GM21723 (cell line): ENCODE data around the gene TRNAU1AP.
"Not testable (repeated sequence)": the region's sequence is repeated elsewhere in the genome, so short reads cannot be mapped to it uniquely, and the experiment has no call there.

Source experiments
- ATAC-seq: cut with Tn5 transposase; IDR thresholded peaks from one replicate; pipeline ENCODE4 v1.9.1; 2021; ENCODE audit warnings: mild to moderate bottlenecking, moderate library complexity; ENCODE audit not compliant: unreplicated experiment

TRNAU1AP gene

GRCh38 chr1:28552758-28553663, at the start of gene TRNAU1AP:
Gene TRNAU1AP, plus strand, starts transcription at chr1:28553085. Its CDS starts 26 bp downstream, at chr1:28553111.
- ATAC-seq: peak; percentile 85

- no peak for ATAC-seq
Measured at GRCh38 chr1:28503117-28503516, 49.8 kb upstream of the TRNAU1AP start.

GRCh38 chr1:28505406-28506187, 47.3 kb upstream of the TRNAU1AP start, which contains the start of gene RCC1:
Gene RCC1, plus strand, starts transcription at chr1:28506043. Its CDS starts 23,824 bp downstream, at chr1:28529867.
- peak; percentile 78 for ATAC-seq

GRCh38 chr1:28506907-28507246, 46.0 kb upstream of the TRNAU1AP start:
- ATAC-seq: no peak

- no peak for ATAC-seq
Measured at GRCh38 chr1:28507247-28507645, 45.6 kb upstream of the TRNAU1AP start.

DNA sequence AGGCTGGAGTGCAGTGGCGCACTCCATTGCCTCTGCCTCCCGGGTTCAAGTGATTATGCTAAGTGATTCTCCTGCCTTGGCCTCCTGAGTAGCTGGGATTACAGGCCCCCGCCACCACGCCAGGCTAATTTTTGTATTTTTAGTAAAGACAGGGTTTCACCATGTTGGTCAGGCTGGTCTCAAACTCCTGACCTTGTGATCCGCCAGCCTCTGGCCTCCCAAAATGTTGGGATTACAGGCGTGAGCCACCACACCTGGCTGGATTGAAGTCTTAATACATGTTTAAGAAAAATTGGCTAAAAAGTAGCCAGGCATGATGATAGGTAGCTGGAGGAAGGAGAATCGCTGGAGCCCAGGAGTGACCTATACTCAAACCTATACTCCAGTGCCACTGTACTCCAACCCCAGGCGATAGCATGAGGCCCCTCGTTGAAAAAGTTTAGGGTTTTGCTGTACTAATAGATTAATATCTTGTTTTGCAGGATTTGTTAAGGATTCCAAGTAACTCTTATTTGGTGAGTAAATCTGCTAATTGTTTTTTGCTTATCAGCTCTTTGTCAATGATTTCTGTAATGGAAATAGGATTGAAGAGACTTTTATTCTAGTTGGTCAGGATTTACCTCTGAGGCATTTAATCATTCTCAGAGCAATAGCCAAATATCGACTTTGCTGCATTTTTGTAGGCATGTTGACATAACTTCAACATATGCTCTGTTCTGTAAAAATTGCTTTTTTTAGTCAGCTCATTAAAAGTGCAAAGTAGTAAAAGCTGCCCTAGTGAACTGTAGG, 45.0 kb upstream of the TRNAU1AP start:
- no peak for ATAC-seq

DNA sequence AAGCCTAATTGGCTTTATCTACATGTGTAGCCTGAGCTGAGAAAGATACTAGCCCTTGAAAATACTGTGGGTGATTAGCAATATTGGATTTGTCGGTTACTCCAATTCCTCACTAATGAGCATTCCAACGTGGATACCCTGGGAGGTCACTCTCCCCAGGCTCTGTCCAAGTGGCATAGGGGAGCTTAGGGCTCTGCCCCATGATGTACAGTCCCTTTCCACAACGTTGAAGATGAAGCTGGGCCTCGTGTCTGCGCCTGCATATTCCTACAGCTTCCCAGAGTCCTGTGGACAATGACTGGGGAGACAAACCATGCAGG, 44.5 kb upstream of the TRNAU1AP start:
- ATAC-seq: no peak

DNA sequence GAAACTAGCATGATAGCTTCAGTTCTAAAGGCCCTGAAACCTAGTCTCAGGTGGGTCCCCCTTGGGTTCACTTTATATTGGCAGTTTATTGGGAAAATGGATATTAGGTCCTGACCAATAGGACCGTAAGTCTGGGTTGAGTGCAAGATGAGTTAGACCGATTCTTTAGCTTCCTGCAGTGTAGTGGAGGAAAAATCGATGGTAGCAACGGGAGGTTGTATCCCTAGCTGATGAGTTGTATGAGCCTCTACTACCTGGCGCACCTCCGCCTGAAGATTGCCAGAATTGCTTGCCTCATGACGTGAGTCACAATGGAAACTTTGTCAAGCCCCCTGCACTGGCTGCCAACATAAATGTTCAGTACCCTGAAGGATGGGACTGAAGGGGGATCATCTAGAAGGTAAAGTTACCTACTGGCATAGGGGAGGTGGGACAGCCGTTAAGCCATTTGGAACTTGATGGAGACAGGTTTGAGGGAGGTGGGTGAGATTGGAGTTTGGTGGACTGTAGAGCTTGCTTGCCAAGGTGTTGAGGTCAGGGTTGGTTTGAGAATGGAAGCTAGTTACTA, 43.1 kb upstream of the TRNAU1AP start:
- ATAC-seq: no peak

GRCh38 chr1:28510273-28510969, 42.5 kb upstream of the TRNAU1AP start:
- ATAC-seq: no peak

GRCh38 chr1:28510970-28511440, 41.9 kb upstream of the TRNAU1AP start:
- ATAC-seq: no peak

DNA sequence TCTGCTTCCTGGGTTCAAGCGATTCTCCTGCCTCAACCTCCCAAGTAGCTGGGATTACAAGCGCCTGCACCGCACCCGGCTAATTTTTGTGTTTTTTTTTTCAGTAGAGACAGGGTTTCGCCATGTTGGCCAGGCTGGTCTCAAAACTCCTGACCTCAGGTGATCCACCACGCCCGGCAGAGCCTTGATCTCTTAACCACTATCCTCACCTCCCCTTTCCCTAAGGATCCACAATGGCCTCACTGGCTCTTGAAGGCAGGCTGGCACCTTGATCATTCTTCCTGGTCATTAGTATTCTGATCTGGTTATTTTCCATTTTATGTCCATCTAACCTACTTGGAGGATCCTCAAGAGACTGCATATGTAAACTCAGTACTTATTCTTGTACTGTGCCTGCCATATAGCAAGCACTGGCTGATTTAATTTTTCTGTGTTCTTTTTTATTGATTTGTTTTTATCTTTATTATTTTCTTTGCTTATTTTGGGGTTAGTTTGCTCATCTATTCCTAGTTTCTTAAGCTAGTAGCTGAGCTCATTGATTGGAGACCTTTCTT, 40.8 kb upstream of the TRNAU1AP start:
- ATAC-seq: no peak

GRCh38 chr1:28514445-28514933, 38.4 kb upstream of the TRNAU1AP start:
- not testable (repeated sequence) for ATAC-seq

DNA sequence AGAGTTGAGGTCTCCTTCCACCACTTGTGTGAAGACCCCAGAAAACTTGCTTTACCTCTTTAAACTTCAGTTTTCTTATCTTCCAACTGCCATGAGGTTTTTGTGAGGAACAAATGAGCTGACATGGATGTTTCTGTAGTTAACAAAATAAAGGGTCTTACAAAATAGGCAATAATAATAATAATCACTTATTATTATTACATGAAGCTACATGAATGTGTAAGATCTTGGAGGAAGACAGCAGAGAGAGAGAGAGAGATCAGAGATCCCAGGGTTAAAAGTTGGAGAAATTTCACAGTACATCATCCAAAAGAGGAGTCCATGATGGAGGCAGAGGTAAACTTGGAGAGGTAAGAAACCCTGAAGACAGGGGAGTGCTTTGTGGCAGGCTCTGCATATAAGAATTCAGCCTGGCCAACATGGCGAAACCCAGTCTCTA, 36.3 kb upstream of the TRNAU1AP start:
- no peak for ATAC-seq

GRCh38 chr1:28517649-28517999, 35.3 kb upstream of the TRNAU1AP start:
- peak; percentile 14 for ATAC-seq

- ATAC-seq: peak; percentile 70
Measured at GRCh38 chr1:28518000-28518744, 34.7 kb upstream of the TRNAU1AP start.

DNA sequence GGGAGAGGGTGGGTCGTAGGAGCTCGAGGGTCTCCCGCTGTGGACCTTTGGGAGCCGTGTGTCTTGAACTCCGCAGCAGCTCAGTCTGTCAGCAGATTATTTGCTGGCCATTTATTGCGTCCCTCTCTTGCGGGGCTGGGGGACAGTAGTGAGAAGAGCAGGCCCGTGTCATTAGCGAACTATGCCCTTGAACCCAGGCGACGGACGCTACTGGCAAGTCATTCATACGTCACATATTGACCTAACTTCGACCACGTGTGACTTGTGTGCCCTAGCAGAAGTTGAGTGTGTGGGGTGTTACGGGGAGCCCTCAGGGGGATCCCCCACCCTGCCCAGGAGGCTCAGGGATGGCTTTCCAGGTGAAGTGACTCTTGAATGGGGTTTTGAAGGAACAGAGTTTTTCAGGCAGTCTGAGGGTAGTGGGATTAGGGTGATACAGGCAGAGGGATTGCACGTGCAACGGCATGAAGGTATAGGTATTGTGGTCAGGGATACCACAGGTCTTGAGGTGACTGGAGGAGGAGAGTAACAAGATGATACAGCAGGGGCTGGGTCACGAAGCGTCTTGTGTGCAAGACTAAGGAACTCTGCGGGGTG, 34.0 kb upstream of the TRNAU1AP start:
- no peak for ATAC-seq

DNA sequence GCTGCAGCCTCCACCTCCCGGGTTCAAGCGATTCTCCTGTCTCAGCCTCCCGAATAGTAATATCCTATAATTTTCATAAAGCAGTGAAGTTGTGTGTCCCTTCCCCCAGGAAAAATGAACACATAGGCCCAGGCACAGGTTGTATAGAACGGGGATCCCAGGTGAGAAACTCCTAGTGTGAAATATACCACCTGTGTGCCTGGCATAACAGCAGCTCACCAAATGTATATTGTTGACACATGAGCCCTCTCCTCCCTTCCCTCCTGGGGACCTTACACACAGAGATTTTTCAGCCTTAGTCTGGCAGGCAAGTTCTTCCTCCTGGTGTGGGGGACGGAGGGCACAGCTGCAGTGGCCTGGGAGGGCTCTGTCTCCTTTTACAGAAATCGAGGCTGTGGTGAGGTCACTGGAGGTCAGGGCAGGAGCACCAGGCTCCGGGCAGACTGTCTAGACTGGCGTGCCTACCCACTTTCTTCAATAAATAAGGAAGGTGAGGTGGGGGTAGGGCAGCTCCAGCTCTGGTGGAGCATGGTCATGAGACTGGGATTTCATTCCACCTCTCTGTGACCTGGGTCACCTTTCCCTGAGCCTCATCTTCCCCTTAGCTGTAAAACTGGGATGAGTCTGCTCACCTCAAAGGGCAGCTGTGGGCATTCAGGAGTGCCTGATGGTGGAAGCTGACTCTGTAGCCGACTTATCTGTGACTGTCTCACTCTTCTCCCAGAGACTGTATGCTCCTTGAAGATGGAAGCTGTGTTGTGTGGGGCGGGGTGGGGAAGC, 32.7 kb upstream of the TRNAU1AP start:
- no peak for ATAC-seq

DNA sequence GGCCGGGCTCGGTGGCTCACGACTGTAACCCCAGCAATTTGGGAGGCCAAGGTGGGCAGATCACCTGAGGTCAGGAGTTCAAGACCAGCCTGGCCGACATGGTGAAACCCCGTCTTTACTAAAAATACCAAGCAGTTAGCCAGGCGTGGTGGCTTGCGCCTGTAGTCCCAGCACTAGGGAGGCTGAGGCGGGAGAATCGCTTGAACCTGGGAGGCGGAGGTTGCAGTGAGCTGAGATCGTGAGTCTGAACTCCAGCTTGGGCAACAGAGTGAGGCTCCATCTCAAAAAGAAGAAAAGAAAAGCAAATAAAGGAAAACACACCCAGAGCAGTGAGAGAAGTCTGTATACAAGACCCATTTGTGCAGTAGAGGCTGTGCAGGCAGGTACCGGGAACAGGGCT, 32.1 kb upstream of the TRNAU1AP start:
- not testable (repeated sequence) for ATAC-seq
